NB4 (cell line): Measurements from ENCODE around the gene ING3.

Experiments
- DNase-seq: peaks from one replicate; pipeline ENCODE4 v3.0.0; 2010; ENCODE audit warnings: low read depth
- H3K4me3 ChIP-seq: one replicate; pipeline ENCODE4 v1.5.1; 2011; ENCODE audit warnings: mild to moderate bottlenecking, low read depth, low read length, moderate library complexity
- MYC ChIP-seq: IDR thresholded peaks from 2 replicates; pipeline ENCODE4 v1.6.1; 2011; ENCODE audit warnings: low read depth, low read length
- POLR2A ChIP-seq: IDR thresholded peaks from 2 replicates; pipeline ENCODE4 v1.6.1; 2011; ENCODE audit warnings: mild to moderate bottlenecking; ENCODE audit not compliant: insufficient read length; ENCODE audit errors: extremely low read depth
- TF ChIP-seq, protein P1 (sequence below): IDR thresholded peaks from 2 replicates; pipeline ENCODE4 v1.6.1; 2011; ENCODE audit warnings: low read depth, low read length
- TF ChIP-seq, protein P2 (sequence below): IDR thresholded peaks from one replicate; pipeline ENCODE4 v1.5.1; 2012; ENCODE audit warnings: low read depth, low read length

The ING3 gene

DNA sequence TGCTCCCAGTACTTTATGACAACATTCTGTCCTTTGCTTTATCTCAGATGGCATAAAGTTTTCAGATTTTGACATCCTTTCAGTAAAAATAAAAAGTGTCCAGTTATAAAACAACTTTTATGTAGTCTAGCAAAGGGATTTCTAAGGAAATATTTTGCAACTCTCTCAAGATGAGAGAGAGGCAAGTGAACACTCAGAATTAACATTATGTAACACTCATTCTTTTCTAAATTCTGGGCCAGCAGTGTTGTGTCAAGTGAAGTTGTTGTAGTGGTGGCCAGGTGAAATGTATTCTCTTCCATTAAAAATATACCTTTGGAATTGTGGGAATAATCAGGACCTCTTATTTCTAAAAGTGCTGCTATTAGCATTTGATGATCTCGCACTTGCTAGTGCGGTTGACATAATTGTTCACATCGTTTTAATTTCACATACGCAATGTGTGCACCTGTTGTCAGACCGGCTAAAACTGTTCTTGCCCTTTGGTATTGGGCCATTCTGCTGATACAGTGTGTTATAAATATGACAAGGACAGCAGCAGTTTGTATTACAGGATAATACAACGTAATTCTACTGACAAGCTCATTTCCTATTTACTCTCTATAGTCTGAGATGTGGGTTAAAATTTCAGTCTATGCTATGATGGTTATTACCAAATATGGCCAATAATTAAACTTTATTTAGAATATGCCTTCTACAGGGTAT lies 61.7 kb downstream of the ING3 start:
- no peak overlapping the region for H3K4me3 ChIP-seq
- TF ChIP-seq MYC = no peak
- TF ChIP-seq, protein P1, sequence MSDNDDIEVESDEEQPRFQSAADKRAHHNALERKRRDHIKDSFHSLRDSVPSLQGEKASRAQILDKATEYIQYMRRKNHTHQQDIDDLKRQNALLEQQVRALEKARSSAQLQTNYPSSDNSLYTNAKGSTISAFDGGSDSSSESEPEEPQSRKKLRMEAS = no peak
- TF ChIP-seq POLR2A = no peak
- TF ChIP-seq, protein P2, sequence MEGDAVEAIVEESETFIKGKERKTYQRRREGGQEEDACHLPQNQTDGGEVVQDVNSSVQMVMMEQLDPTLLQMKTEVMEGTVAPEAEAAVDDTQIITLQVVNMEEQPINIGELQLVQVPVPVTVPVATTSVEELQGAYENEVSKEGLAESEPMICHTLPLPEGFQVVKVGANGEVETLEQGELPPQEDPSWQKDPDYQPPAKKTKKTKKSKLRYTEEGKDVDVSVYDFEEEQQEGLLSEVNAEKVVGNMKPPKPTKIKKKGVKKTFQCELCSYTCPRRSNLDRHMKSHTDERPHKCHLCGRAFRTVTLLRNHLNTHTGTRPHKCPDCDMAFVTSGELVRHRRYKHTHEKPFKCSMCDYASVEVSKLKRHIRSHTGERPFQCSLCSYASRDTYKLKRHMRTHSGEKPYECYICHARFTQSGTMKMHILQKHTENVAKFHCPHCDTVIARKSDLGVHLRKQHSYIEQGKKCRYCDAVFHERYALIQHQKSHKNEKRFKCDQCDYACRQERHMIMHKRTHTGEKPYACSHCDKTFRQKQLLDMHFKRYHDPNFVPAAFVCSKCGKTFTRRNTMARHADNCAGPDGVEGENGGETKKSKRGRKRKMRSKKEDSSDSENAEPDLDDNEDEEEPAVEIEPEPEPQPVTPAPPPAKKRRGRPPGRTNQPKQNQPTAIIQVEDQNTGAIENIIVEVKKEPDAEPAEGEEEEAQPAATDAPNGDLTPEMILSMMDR = no peak
- no peak for DNase-seq

DNA sequence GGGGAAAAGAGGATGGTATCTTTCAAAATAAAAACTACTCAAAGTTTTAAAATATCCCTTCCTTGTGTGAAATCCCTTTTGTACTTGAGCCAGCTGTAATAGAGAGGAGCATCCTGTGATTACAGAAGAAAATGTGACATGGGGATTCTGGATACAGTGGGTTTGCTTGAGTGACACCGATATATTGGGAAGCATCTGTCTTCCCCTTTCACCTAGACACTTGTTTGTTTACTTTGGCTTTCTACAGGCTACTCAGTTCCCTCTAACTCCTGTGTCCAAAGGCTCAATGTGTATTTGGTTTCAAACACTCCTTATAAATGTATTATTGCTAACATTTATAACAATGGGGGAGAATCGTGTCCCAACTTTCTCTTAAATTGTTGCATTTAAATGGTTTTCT lies 62.3 kb downstream of the ING3 start:
- TF ChIP-seq, protein P2 = no peak
- no peak for TF ChIP-seq POLR2A
- TF ChIP-seq, protein P1 = no peak
- no peak overlapping the region for H3K4me3 ChIP-seq
- no peak for DNase-seq

DNA sequence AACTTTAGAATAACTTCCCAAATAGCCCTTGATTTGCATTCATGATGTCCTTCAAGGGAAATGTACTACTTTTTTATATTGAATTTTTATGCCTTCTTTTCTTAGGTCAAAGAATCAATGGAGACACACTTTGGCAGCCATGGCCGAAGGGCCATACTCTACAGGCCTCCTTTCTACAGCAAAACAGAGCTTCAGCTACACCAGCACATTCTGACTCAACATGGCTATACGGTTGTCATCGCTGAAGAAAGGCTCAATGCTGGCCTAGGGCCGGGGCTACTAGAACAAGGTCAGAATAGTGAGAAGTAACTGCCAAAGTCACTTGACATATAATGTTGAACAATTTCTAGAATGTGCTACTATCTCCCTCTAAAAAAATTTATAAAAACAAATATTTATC lies 65.0 kb downstream of the ING3 start:
- H3K4me3 ChIP-seq = no peak overlapping the region
- TF ChIP-seq MYC (no peak), POLR2A (no peak)
- TF ChIP-seq, protein P1 = no peak
- TF ChIP-seq, protein P2 = no peak
- no peak for DNase-seq

DNA sequence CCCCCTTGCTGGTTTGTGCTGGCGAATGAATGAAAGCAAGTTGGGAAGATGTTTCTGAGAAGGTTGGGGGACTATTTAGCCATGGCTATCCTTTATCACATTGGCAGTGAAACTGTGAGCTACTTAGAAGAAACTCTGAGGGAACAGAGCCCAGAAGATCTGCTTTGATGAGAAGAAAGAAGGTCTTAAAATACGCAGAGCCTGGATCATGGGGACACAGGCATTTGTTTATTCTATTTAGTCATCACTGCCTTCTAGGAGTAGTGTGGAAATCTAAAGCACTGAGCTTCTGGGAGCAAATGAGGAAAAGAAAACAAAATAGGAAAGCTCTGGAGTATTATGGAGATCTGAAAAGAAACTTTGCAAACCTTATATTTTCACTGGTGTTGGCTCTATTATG lies 66.4 kb downstream of the ING3 start:
- TF ChIP-seq, protein P2 = no peak
- TF ChIP-seq MYC = no peak
- TF ChIP-seq POLR2A = no peak
- TF ChIP-seq, protein P1 = no peak
- no peak overlapping the region for H3K4me3 ChIP-seq
- no peak for DNase-seq

DNA sequence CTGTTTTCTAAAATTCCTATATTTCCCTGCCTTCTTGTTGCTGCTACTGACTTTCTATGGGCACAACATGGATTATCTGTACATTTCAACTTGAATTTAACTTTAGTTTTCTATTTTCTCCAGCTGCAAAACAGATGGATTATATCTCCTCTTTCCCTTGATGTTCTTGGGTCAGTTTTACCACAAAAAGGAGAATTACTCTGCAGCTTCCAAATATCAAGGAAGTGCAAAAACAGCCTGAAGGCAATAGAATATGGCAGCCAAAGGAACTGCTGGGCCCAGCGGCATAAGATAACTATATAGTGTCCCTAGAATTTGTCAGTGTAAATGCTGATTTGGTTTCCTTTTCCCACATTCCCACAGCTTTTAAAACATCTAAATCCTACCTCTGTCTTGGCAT lies 67.0 kb downstream of the ING3 start:
- DNase-seq = no peak
- TF ChIP-seq, protein P2 = no peak
- TF ChIP-seq, protein P1 = no peak
- TF ChIP-seq MYC (no peak), POLR2A (no peak)
- no peak overlapping the region for H3K4me3 ChIP-seq
